T-cell (primary cell): ENCODE measurements around the gene RBM20. TPM values are rescaled to one million over a fixed set of nuclear protein-coding genes. Genes with fewer than 3 reads are reported as not detected.
"Not testable (repeated sequence)": the region's sequence is repeated elsewhere in the genome, so short reads cannot be mapped to it uniquely, and the experiment has no call there.

ENCODE experiments used
- ATAC-seq, 4 experiments: fragments of 200-7000 bp in 3 of 4; fragments of 150-1000 bp in 1 of 4; cut with Tn5 transposase; replicated peaks in 1 of 4; 1 replicate in 3 of 4; 2 replicates in 1 of 4; pipeline ENCODE4 v1.10.0; 2021; ENCODE audit warnings: moderate library complexity in 3 of 4, mild to moderate bottlenecking in 2 of 4, moderate number of reproducible peaks in 1 of 4
- CTCF ChIA-PET, 2 donors: fragments of 300-600 bp; sonication (Branson Sonifier 250); formaldehyde crosslinking; loops; one replicate each; lab custom pipeline; 2022; ENCODE audit warnings: antibody characterized with exemption in 2 of 2; lab: Charles Lee
- POLR2A ChIA-PET, 2 donors: fragments of 300-600 bp; sonication (Branson Sonifier 250); formaldehyde crosslinking; loops; one replicate each; lab custom pipeline; 2022; ENCODE audit warnings: antibody characterized with exemption in 2 of 2; lab: Charles Lee
- DNase-seq, 35 experiments: peaks; one replicate each; pipeline versions ENCODE4 v3.0.0 to v3.0.0-alpha.2; 2013 to 2023
- H3K27ac ChIP-seq: one replicate; pipeline ENCODE4 v1.5.1; 2013; ENCODE audit warnings: low read length
- H3K27me3 ChIP-seq, 2 experiments: replicated peaks in 1 of 2; 1 replicate in 1 of 2; 2 replicates in 1 of 2; pipeline versions ENCODE4 v1.6.1 to v1.7.0; 2013; ENCODE audit warnings: low read length in 1 of 2, mixed read lengths in 1 of 2; ENCODE audit not compliant: control insufficient read depth in 2 of 2, insufficient read depth in 2 of 2; ENCODE audit errors: extremely low read depth in 1 of 2
- H3K36me3 ChIP-seq, 2 donors: 1 replicate in 1 of 2; 2 replicates in 1 of 2; pipeline versions ENCODE4 v1.6.1 to v1.7.0; 2013; ENCODE audit warnings: low read length in 1 of 2; ENCODE audit not compliant: control insufficient read depth in 2 of 2, insufficient read depth in 1 of 2; ENCODE audit errors: extremely low read depth in 1 of 2
- H3K4me1 ChIP-seq, 2 experiments: 1 replicate in 1 of 2; 2 replicates in 1 of 2; pipeline versions ENCODE4 v1.6.1 to v1.7.0; 2013; ENCODE audit warnings: low read length in 2 of 2, mixed read lengths in 1 of 2; ENCODE audit not compliant: insufficient read depth in 2 of 2, control insufficient read depth in 1 of 2; ENCODE audit errors: extremely low read depth in 1 of 2
- H3K4me3 ChIP-seq, 2 donors: 1 replicate in 1 of 2; 2 replicates in 1 of 2; pipeline versions ENCODE4 v1.5.1 to v1.7.0; 2013; ENCODE audit warnings: mild to moderate bottlenecking in 2 of 2, low read length in 1 of 2, moderate library complexity in 1 of 2; ENCODE audit not compliant: control insufficient read depth in 1 of 2; ENCODE audit errors: extremely low read depth in 1 of 2
- H3K9me3 ChIP-seq: 2 replicates; pipeline ENCODE4 v1.7.0; 2013
- H3K27ac Mint-ChIP-seq, 2 donors: one replicate each; pipeline ENCODE4 v1.8.0; 2020 to 2021; ENCODE audit warnings: mild to moderate bottlenecking in 2 of 2, mixed read lengths in 2 of 2
- H3K27me3 Mint-ChIP-seq, 2 donors: one replicate each; pipeline ENCODE4 v1.8.0; 2021 to 2022; ENCODE audit warnings: mixed read lengths in 2 of 2
- H3K36me3 Mint-ChIP-seq: one replicate; pipeline ENCODE4 v1.8.0; 2021; ENCODE audit warnings: mixed read lengths
- H3K4me1 Mint-ChIP-seq, 3 donors: one replicate each; pipeline ENCODE4 v1.8.0; 2020 to 2022; ENCODE audit warnings: mixed read lengths in 3 of 3, mild to moderate bottlenecking in 1 of 3
- H3K4me3 Mint-ChIP-seq, 3 donors: one replicate each; pipeline ENCODE4 v1.8.0; 2020 to 2022; ENCODE audit warnings: mild to moderate bottlenecking in 3 of 3, mixed read lengths in 3 of 3, moderate library complexity in 3 of 3
- H3K9me3 Mint-ChIP-seq, 3 donors: one replicate each; pipeline ENCODE4 v1.8.0; 2020 to 2022; ENCODE audit warnings: mixed read lengths in 3 of 3
- WGBS: methylation state at CpG from one replicate; pipeline ENCODE4 v1.1.5; 2013; ENCODE audit warnings: missing lambda C conversion rate; ENCODE audit not compliant: insufficient coverage; 5-methylcytosine and 5-hydroxymethylcytosine counted together
- total RNA-seq, 35 experiments: library from RNA in 6 of 35; stranded (reverse) in 6 of 35; fragments of 120-200 nt in 1 of 35; gene quantifications; one replicate each; pipeline versions ENCODE4 v1.2.1 to v1.2.4 and lab custom pipeline; 2013 to 2026

RBM20 gene
- total RNA-seq, 5 donors from 2014 or later (not counting 1 experiment from before 2014, with no cell fraction given), result 0.09 to 3.0 (median 0.33) TPM

- POLR2A ChIA-PET, result interaction anchor here in 1 of 2 donors (0.6 kb wide), 1 partner anchor 86 kb away, joined by 3 read pairs; no protein-coding TSS in a partner anchor
- 57% methylated on average over 1 of the region's 1 CpG for WGBS
Observed at GRCh38 chr10:110655320-110655719, 11.2 kb downstream of the RBM20 start.

DNA sequence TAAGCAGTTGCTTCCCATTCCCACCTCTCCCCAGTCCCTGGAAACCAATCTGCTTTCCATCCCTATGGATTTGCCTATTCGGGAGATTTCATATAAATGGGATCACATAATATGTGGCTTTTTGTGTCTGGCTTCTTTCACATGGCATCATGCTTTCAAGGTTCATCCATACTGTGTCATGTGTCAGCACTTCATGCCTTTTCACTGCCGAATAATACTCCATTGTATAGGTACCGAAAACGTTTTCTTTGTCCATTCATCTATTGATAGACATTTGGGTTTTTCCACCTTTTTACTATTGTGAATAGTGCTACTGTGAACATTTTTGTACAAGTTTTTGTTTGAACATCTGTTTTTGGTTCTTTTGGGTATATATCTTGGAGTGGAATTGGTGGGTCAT lies 12.5 kb downstream of the RBM20 start:
- no peaks in the 10 kb centered on the region for H3K36me3 Mint-ChIP-seq
- H3K36me3 ChIP-seq, result no peaks in the 10 kb centered on the region
- ATAC-seq, result no peak
- no peaks in the 10 kb centered on the region for H3K9me3 Mint-ChIP-seq
- H3K4me3 Mint-ChIP-seq, result no peak overlapping the region
- WGBS, result no CpG with 5 or more reads among the region's 4 CpGs
- peaks cover 14 to 25% of the 10 kb centered on the region in 2 donors for H3K27me3 Mint-ChIP-seq
- peaks cover 0 to 13% of the 10 kb centered on the region in 2 experiments for H3K27me3 ChIP-seq
- no peak for DNase-seq
- no peak overlapping the region for H3K4me3 ChIP-seq
- H3K27ac Mint-ChIP-seq, result no peak overlapping the region
- CTCF ChIA-PET, result no interaction called here
- POLR2A ChIA-PET, result no interaction called here
- peaks cover under 1 to 4% of the 10 kb centered on the region in 2 experiments for H3K4me1 ChIP-seq
- H3K4me1 Mint-ChIP-seq, result peaks cover 2 to 8% (median 7%) of the 10 kb centered on the region in 3 donors
- H3K9me3 ChIP-seq, result no peaks in the 10 kb centered on the region
- no peak overlapping the region for H3K27ac ChIP-seq

More at GRCh38 chr10:110655320-110655719, 11.2 kb downstream of the RBM20 start:
- ATAC-seq (no peak), DNase-seq (no peak)
- no peak overlapping the region for H3K27ac ChIP-seq
- no peak overlapping the region for H3K4me3 ChIP-seq
- Mint-ChIP-seq H3K27ac (no peak overlapping the region), H3K36me3 (no peaks in the 10 kb centered on the region), H3K9me3 (no peaks in the 10 kb centered on the region), H3K4me1 (peaks cover 4 to 13% (median 9%) of the 10 kb centered on the region in 3 donors), H3K4me3 (no peak overlapping the region), H3K27me3 (peaks cover 17 to 23% of the 10 kb centered on the region in 2 donors)
- H3K27me3 ChIP-seq, result peaks cover 0 to 16% of the 10 kb centered on the region in 2 experiments
- H3K4me1 ChIP-seq, result peaks cover 3 to 6% of the 10 kb centered on the region in 2 experiments
- H3K9me3 ChIP-seq, result no peaks in the 10 kb centered on the region
- no peaks in the 10 kb centered on the region for H3K36me3 ChIP-seq
- CTCF ChIA-PET, result no interaction called here

GRCh38 chr10:110657973-110658691 lies 14.0 kb downstream of the RBM20 start:
- H3K36me3 ChIP-seq, result no peaks in the 10 kb centered on the region
- ATAC-seq, result no peak
- Mint-ChIP-seq H3K4me1 (peaks cover 3 to 7% (median 6%) of the 10 kb centered on the region in 3 donors), H3K36me3 (no peaks in the 10 kb centered on the region), H3K27me3 (peaks cover 14 to 26% of the 10 kb centered on the region in 2 donors), H3K27ac (no peak overlapping the region), H3K9me3 (no peaks in the 10 kb centered on the region), H3K4me3 (no peak overlapping the region)
- POLR2A ChIA-PET, result interaction anchor here (0.5 to 0.6 kb wide), 2 partner anchors 141 to 381 kb away, joined by 3 to 4 read pairs; no protein-coding TSS in a partner anchor
- 84% methylated on average over 6 of the region's 11 CpGs for WGBS
- no peak overlapping the region for H3K27ac ChIP-seq
- peaks cover 0 to 2% of the 10 kb centered on the region in 2 experiments for H3K4me1 ChIP-seq
- no peaks in the 10 kb centered on the region for H3K9me3 ChIP-seq
- DNase-seq, result no peak
- peaks cover 0 to 12% of the 10 kb centered on the region in 2 experiments for H3K27me3 ChIP-seq
- no peak overlapping the region for H3K4me3 ChIP-seq
- CTCF ChIA-PET, result no interaction called here

- WGBS, result 83% methylated on average over 1 of the region's 1 CpG
- H3K27me3 ChIP-seq, result peaks cover 0 to 8% of the 10 kb centered on the region in 2 experiments
- no peaks in the 10 kb centered on the region for H3K36me3 Mint-ChIP-seq
- ChIA-PET POLR2A (no interaction called here), CTCF (interaction anchor here in 1 of 2 donors (0.7 kb wide), 1 partner anchor 334 kb away, joined by 3 read pairs; no protein-coding TSS in a partner anchor)
- H3K9me3 Mint-ChIP-seq, result no peaks in the 10 kb centered on the region
- peaks cover 3 to 7% (median 6%) of the 10 kb centered on the region in 3 donors for H3K4me1 Mint-ChIP-seq
- ATAC-seq, result no peak
- no peak overlapping the region for H3K4me3 ChIP-seq
- no peak overlapping the region for H3K4me3 Mint-ChIP-seq
- no peaks in the 10 kb centered on the region for H3K36me3 ChIP-seq
- H3K27ac Mint-ChIP-seq, result no peak overlapping the region
- H3K9me3 ChIP-seq, result no peaks in the 10 kb centered on the region
- peaks cover 14 to 19% of the 10 kb centered on the region in 2 donors for H3K27me3 Mint-ChIP-seq
- H3K4me1 ChIP-seq, result peaks cover 0 to 2% of the 10 kb centered on the region in 2 experiments
- DNase-seq, result no peak
- H3K27ac ChIP-seq, result no peak overlapping the region
Observed at GRCh38 chr10:110659558-110659957, 15.4 kb downstream of the RBM20 start.

- H3K4me3 Mint-ChIP-seq, H3K4me1 Mint-ChIP-seq, DNase-seq, H3K27ac ChIP-seq, ATAC-seq, H3K36me3 ChIP-seq, H3K27me3 ChIP-seq, H3K9me3 ChIP-seq, POLR2A ChIA-PET, H3K4me1 ChIP-seq, H3K27ac Mint-ChIP-seq, H3K4me3 ChIP-seq, H3K36me3 Mint-ChIP-seq, H3K9me3 Mint-ChIP-seq: not testable (repeated sequence)
- peaks cover 12 to 18% of the 10 kb centered on the region in 2 donors for H3K27me3 Mint-ChIP-seq
- CTCF ChIA-PET, result interaction anchor here in 1 of 2 donors (0.7 kb wide), 1 partner anchor 335 kb away, joined by 3 read pairs; no protein-coding TSS in a partner anchor
- WGBS, result 95% methylated on average over 6 of the region's 8 CpGs
Observed at GRCh38 chr10:110660289-110660688, 16.2 kb downstream of the RBM20 start.

- Mint-ChIP-seq H3K9me3 (no peaks in the 10 kb centered on the region), H3K27ac (no peak overlapping the region), H3K4me3 (no peak overlapping the region), H3K36me3 (no peaks in the 10 kb centered on the region), H3K4me1 (peaks cover 3 to 7% (median 6%) of the 10 kb centered on the region in 3 donors), H3K27me3 (peaks cover 10 to 17% of the 10 kb centered on the region in 2 donors)
- no peak for ATAC-seq
- Histone ChIP-seq H3K27me3 (peaks cover 0 to 8% of the 10 kb centered on the region in 2 experiments), H3K36me3 (no peaks in the 10 kb centered on the region), H3K27ac (no peak overlapping the region), H3K4me1 (peaks cover 0 to 2% of the 10 kb centered on the region in 2 experiments), H3K4me3 (no peak overlapping the region), H3K9me3 (no peaks in the 10 kb centered on the region)
- ChIA-PET CTCF (no interaction called here), POLR2A (no interaction called here)
- DNase-seq, result no peak
- no CpG with 5 or more reads among the region's 5 CpGs for WGBS
Observed at GRCh38 chr10:110661292-110661691, 17.2 kb downstream of the RBM20 start.
